ENCODE results near the gene DNAJC5.
"Not testable (repeated sequence)": the region's sequence is repeated elsewhere in the genome, so short reads cannot be mapped to it uniquely, and the experiment has no call there.

Gene DNAJC5

DNA sequence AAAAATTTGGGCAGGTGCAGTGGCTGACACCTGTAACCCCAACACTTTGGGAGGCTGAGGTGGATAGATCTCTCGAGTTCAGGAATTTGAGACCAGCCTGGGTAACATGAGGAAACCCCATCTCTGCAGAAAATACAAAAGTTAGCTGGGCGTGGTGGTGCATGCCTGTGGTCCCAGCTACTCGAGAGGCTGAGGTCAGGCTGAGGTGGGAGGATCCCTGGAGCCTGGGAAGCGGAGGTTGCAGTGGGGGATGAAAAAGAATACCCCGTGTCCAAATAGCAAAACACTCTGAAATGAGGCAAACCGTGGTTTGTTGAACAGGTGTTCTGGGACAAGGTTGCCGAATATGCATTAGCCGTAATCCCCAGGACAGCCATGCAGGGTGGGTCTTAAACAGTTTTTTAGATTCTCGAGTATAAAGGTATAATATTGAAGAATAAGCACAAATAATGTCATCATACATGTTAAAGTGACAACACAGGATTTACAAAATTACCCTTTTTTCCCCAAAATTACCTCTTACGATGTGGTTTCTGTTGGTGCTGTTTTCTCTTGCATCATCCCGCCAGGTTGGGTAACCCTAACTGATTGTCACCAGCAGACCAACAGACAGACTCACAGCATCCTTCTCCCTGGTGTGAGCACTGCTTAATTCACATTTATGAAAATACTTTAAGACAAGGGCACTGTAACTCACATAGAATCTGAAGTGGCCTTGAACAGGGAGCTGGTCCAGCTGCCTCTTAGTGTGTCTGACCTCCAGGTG is 9.1 kb downstream of the DNAJC5 start:
- DNase-seq = no peak

DNA sequence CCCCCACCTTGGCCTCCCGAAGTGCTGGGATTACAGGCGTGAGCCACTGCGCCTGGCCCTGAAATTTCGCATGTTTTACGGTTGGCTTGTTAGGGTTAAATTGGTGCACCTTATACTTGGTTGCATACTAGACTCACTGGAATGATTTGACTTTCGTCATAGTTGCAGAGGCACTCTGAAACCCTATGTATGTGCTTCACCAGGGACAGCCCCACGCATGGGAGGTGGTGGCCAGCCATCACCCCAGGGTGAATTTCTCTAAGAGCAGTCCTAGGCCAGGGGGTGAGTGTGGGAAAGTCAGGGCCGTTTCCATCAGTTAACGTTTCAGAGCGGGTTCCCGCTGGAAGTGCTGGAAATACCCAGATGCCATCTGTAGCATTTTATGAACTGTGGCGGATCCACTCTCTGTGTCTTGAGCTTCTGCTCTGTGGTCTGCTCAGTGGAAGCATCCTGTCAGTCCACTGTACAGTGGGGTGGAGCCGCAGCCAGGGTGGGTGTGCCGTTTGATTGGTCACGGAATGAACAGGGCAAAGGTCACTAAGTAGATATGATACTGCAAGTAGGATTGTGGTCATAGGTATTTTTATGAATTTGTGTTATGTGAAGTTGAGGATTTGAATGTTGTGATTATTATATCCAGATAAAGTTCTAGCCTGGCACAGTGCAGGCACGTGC is 13.2 kb downstream of the DNAJC5 start:
- no peak for DNase-seq

DNA sequence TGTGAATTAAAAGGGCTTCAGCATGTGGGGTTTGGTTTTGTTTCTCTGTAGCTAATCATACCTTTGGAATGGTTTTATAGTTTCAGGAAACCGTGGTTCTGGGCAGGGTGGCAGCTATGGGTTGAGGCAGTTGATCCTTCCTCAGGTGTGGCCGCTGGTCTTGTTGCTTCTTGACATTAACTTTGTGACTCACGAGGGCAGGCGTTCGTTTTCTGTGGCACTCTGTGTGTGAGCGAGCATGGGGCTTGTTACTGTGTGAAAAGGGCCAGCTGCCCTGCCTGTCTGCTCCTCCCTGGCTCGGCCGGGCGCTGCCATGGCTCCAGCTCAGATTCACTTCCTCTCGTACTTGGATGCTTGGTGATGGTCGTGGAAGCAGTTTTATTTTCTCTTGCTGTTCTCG is 16.2 kb downstream of the DNAJC5 start:
- peak in 30 of 56 donors; percentile 2 to 69 (median 18) for DNase-seq

DNA sequence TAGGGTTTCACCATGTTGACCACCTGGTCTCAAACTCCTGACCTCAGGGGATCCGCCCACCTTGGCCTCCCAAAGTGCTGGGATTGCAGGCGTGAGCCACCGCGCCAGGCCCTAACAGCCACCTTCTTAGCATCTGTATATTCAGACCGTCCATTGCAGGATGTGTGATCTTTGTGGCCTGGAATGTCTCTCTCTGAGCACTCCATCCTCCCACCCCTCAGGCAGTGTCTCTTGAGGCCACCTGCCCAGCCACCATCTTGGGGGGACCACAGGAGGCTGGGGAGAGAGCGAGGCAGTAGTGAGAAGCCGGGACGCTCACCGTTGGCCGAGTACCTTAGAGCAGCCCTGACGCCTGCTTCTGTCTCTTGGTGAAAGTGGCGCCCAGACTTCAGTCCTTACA is 18.8 kb downstream of the DNAJC5 start:
- DNase-seq = no peak

DNA sequence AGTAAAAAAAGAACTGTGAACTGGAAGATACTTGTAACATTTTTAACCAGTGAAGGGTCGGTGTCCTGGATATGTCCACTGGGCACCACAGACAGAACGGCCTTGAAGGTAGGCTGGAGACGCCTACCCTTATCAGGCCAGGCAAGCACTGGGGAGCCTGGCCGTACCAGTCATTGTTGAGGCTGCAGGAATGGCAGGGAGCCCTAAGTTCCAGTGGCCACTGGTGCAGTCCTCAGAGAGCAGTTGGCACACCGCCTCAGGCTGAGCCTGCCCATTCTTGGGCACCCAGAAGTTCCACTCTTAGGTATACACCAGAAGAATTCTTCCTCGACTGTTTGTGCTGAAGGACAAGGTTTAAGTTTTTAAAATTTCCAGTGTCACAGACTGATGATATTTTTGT is 20.5 kb downstream of the DNAJC5 start:
- peak in 38 of 56 donors; percentile 4 to 80 (median 40) for DNase-seq

DNA sequence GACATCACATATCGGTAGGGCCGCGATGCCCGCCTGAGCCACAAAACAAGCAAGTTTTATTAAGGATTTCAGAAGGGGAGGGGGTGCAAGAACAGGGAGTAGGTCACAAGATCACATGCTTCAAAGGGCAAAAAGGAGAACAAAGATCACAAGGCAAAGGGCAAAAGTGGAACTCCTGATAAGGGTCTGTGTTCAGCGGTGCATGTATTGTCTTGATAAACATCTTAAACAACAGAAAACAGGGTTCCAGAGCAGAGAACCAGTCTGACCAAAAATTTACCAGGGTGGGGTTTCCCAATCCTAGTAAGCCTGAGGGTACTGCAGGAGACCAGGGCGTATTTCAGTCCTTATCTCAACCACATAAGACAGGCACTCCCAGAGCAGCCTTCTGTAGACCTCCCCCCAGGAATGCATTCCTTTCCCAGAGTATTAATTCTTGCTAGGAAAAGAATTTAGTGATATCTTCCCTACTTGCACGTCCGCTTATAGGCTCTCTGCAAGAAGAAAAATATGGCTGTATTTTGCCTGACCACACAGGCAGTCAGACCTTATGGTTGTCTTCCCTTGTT is 21.5 kb downstream of the DNAJC5 start:
- DNase-seq = peak in 1 of 56 donors; percentile 10

DNA sequence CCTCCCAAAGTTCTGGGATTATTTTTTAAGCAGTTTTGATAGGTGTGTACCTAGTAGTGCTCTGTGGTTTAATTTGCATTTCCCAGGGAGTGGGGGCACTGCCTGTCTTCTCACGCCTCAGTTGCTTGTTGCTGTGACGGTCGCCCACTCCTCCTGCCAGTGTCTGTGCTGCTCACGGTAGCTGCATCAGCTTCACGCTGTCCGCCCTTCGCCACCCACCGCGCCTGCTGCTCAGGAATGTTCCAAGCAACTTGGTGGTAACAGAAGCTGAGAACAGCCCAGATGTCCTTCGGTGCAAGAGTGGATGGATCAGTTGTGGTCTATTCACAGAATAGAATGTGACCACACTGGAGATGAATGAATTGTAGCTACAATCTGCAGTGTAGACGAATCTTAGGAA is 22.9 kb downstream of the DNAJC5 start:
- peak in 29 of 56 donors; percentile 8 to 84 (median 37) for DNase-seq

DNA sequence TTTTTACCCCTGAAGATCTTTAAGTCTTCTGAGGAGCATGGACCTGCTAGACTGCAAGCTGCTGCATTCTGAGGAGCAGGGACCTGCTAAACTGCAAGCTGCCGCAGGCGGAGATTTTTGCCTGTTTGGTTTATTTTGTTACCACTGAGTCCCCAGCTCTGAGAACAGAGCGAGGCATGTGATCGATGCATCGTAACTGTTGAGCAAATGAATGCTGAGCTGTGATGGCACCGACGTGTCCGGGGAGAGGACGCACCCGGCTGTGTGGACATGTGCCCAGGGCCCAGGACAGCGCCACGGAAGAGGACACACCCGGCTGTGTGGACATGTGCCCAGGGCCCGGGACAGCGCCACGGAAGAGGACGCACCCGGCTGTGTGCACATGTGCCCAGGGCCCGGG is 24.2 kb downstream of the DNAJC5 start:
- peak in 3 of 56 donors; percentile 10 to 27 (median 18) for DNase-seq

DNA sequence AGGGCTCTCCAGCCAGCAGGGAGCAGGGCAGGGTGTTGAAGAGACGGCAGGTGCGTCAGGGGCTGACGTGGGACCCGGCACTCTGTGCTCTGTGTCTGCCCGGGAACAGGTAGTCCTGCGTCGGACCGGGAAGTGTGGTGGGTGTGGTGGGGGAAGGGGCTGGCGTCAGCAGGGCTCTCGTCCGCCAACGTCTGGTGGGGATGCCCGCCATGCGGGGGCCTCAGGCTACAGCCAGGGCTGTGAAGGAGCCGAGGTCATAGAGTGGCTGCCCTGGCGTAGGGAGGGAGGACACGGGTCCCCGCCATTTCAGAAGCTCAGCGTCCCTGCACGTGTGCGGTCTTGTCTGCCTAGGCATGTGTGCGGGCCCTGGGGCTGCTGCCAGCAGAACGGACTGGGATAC is 25.3 kb downstream of the DNAJC5 start:
- DNase-seq = no peak

DNA sequence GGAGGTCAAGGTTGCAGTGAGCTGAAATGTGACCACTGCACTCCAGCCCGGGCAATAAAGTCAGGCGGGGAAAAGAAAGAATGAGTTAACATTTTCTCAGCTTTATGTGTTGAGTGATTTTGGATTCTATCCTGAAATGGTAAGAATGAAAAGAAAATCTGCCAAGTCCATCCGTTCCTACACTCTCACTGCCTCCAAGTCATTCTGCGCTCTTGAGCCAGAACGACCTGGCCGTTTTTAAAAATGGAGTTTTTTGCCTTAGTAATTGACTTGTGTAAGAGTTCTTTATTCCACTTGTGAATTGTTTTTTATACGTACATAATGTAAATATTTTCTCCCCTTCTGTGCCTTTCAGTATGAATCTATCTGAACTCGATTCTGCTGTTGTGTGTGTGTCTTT is 28.7 kb downstream of the DNAJC5 start:
- no peak for DNase-seq

DNA sequence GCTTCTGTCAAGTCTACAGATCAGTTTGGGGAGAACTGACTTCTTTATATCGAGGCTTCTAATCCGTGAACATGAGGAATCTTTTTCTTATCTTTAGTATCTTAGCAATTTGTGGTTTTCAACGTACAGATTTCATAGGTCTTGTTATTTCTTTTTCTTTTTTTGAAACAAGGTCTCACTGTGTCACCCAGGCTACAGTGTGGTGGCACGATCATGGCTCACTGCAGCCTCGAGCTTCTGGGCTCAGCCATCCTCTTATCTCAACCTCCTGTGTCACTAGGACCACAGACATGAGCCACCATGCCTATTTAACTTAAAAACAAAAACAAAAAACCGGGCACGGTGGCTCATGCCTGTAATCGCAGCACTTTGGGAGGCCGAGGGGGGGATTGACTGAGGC is 29.3 kb downstream of the DNAJC5 start:
- no peak for DNase-seq

DNA sequence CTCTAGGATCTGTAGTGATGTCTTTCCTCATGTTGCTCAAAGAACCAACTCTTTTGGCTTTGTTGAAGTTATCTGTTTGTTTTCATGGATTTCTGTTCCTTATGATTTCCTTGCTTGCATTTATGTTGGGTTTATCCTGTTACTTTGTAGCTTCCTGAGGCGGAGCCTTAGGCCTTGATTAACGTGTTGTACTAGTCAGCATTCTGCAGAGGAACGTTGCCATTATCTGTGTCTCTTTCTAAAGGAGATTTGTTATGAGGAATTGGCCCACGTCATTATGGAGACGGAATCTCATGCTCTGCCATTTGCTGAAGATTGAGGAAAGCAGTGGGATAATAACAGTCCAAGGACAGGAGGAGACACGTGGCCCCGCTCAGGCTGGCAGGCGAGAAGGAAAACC is 31.4 kb downstream of the DNAJC5 start:
- DNase-seq = no peak

DNA sequence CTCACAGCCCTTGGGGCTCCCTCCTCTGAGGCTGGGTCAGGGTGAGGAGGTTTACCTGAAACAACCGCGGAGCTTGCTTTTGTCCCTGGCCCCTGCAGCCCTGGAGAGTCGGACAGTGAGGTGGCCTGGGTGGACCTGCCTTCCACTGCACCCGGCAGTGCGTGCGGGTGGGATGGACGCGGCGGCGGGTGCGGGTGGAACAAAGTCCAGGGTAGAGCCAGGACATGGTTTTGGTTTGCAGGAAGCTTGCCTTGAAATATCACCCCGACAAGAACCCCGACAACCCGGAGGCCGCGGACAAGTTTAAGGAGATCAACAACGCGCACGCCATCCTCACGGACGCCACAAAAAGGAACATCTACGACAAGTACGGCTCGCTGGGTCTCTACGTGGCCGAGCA is 34.1 kb downstream of the DNAJC5 start:
- DNase-seq = no peak

DNA sequence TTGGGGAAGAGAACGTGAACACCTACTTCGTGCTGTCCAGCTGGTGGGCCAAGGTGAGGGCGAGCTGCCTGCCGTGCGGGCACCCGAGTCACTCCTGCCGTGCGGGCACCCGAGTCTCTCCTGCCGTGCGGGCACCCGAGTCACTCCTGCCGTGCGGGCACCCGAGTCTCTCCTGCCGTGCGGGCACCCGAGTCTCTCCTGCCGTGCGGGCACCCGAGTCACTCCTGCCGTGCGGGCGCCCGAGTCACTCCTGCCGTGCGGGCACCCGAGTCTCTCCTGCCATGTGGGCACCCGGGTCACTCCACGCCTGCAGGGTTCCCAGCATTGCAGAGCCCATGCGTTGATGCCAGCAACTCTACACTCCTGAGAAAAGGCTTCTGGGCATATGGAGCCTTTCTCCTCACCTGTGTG is 34.6 kb downstream of the DNAJC5 start:
- DNase-seq = not testable (repeated sequence)

DNA sequence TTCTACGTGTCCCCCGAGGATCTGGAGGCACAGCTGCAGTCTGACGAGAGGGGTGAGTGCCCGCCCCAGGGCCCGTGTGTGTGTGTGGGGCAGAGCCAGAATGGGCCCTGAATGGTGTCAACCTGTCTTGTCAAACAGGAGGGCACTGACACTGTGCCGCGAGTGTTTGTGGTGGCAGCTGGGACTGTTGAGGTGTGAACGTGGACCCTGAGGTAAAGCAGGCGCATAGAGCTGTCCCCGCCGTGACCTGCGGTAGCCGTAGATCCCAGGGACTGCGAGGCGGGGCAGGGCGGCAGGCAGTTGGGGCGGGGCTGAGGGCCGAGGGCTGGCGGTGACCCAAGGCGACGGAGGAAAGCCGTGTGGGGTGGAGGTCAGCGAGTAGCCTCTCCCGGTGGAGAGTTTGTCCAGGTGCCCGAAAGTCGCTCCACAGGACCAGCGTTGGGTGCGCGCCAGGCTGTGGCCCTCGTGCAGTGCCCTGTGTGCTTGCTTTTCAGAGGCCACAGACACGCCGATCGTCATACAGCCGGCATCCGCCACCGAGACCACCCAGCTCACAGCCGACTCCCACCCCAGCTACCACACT is 36.1 kb downstream of the DNAJC5 start:
- no peak for DNase-seq

DNA sequence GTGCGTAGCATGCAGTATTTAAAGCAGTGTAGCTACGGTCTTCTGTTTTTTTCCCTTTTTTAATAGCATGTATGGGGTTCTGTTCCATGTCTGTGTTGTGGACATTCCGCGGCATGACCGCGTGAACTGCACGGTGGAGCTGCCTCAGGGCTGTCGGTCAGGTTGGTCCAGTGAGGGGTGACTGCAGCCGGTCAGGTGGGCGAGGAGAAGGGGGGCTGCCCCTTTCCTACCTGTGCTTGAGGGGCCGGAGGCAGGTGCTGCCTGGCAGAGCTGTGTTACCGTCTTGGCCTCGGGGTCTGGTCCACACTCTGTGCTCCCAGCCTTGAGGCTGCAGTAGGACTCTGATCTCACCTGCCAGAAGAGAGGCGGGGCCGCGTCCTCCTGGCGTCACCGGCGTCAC is 36.8 kb downstream of the DNAJC5 start:
- no peak for DNase-seq

DNA sequence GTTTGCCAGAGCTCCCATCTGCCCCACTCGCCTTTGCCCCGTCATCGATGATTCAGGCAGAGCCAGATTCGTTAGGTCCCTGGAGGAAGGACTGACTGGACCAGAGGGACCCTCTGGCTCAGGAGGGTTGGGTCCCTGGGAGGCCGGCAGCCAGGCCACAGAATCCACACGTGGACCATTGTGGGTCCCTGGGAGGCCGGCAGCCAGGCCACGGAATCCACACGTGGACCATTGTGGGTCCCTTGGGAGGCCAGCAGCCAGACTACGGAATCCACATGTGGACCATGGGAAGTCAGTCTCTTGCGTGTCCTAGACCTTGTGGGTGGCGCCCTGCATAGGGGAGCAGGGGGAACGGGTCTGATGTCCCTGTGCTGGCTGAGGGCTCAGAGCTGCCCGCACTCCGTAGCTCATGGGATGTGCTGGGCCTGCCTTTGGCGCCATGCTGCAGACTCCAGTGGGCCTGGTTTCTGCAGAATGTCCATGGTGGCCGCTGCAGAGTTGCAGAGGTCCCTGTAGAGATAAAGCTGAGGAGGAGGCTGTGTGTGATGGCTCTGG is 37.8 kb downstream of the DNAJC5 start:
- no peak for DNase-seq

DNA sequence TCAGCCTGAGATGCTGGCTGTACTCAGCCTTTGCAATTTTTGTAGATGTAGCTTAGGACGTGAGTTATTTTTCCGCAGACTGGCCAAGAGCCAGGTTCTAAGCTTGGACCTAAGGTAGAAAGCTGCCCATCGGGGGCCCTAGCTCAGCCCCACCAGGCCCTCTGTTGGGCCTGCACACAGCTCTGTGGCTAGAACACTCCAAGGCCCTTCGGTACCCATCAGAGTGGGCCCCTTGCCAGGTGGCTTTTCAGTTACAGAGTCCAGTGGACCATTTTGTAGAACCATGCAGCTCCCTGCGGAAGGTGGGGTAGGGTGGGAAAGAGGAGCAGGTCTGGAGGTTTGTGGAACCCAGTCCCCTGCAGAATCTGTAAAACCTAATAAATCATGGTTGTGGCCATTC is 38.7 kb downstream of the DNAJC5 start:
- DNase-seq = no peak

DNA sequence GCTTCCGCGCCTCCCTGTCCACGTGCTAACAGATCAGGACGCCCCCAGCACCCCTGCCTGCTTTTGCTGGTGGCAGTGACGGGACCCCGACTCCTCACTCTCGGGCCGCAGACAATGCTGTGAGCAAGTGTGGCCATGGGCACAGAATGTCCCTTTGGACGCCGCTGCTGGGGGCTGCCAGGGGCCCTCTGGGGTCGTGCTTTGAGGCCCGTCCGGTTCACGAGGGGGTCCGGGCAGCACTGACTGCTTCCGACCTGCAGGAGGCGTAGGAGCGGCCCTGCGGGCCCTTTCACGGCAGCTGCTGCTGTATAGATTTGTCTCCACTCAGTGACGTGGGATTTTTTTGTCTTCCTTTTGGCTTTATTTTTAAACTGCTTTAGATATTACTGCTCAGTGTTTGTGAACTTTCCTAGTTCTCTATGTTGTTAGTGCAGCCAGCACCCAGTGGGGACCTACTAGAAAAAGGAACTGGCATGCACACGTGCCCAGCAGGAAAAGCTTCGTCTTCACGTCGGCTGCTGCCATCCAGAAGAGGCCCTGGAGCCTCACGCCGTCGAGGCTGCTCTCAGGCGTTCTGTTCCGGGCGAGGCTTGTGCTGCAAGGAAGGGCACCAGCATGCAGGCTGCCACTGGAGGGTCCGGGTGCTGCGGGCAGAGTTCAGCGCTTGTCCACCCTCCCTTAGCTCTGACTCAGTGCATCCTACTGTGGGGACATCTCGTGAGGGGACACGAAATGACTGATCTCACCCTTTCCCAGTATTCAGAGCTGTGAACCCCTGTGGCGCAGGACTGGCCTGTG is 39.5 kb downstream of the DNAJC5 start:
- no peak for DNase-seq

DNA sequence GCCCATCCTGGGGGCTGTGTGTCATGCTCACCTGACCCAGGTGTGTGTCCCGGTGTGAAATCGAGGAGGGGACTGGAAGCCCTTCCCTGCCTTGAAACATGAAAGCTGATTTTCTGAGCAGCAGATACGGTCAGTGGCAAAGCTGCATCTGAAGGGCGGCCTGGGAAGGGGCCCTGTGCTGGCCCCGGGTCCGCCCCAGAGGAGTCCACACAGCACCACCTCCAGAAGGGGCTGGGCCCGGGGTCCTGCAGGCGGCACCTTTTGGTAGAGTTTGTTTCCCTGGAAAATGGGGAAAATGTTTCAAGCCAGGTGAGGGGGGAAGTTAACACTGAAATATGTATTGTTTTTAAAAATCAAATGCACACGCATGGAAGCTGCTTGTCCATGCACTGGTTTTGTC is 40.5 kb downstream of the DNAJC5 start:
- no peak for DNase-seq

DNA sequence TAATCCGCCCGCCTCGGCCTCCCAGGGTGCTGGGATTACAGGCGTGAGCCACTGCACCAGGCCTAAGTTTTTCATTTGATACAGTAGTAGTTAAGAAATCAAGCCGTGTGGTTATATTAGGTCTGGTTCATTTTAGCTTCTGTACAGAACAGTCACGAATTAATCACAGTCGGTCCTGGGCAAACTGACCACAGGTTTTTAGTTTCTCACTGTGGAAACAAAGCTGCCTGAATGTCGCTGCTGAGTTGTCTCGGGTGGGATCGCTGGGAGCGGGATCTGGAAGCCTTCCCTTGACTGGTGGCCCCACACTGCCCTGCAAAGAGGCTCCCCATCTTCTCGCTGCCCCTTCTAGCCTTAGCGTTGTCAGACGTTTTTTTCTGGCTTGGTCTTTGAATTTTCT is 42.7 kb downstream of the DNAJC5 start:
- DNase-seq = no peak
